ENCODE measurements around the gene PTRH2. TPM values are rescaled to one million over a fixed set of nuclear protein-coding genes. Genes with fewer than 3 reads are reported as not detected.

Gene PTRH2
- total and polyA plus RNA-seq, 2 of the 8 experiments (the other 6 are each of a cell fraction or from before 2014, with no cell fraction given), result 39.4 to 43.2 TPM

- Histone ChIP-seq H3K9ac (replicated peaks in 1 of 4; ENCODE audit: extremely low read depth in 1 of 4, low read depth in 3 of 4, low read length in 3 of 4) (no peak overlapping the region), H3K27ac (ENCODE audit: low read depth, low read length) (no peak overlapping the region), H3K4me3 (ENCODE audit: extremely low read depth in 1 of 4, insufficient read depth in 2 of 4, low read depth in 3 of 4, low read length in 4 of 4) (no peak overlapping the region), H3K27me3 (replicated peaks in 1 of 4; ENCODE audit: control insufficient read depth in 3 of 4, extremely low read depth in 1 of 4, insufficient read depth in 3 of 4, low read length in 3 of 4) (no peaks in the 10 kb centered on the region), H4K5ac (ENCODE audit: insufficient read length, low read depth, low read length) (no peak overlapping the region), H3K23me2 (ENCODE audit: low read depth, low read length) (no peaks in the 10 kb centered on the region), H3K79me2 (ENCODE audit: control insufficient read depth in 1 of 2, insufficient read depth in 2 of 2, low read length in 2 of 2) (no peaks in the 10 kb centered on the region), H2BK5ac (ENCODE audit: low read depth, low read length) (no peak overlapping the region), H2AFZ (ENCODE audit: low read length) (no peak overlapping the region), H4K8ac (ENCODE audit: extremely low read depth, insufficient read depth, low read length) (no peak overlapping the region), H2BK20ac (ENCODE audit: low read length) (no peak overlapping the region), H3K4ac (replicated peaks; ENCODE audit: insufficient read length, low read depth, low read length) (no peak overlapping the region), H3K56ac (replicated peaks; ENCODE audit: insufficient read length, low read depth, low read length) (no peak overlapping the region), H3K14ac (ENCODE audit: insufficient read length) (no peak overlapping the region), H3K18ac (ENCODE audit: extremely low read depth, low read length) (no peak overlapping the region), H4K91ac (replicated peaks; ENCODE audit: insufficient read length, low read length) (no peak overlapping the region), H3K4me2 (ENCODE audit: insufficient read depth in 1 of 2, low read depth in 2 of 2, low read length in 2 of 2) (no peak overlapping the region), H2BK120ac (replicated peaks; ENCODE audit: low read depth, low read length) (no peak overlapping the region), H2AK5ac (ENCODE audit: low read depth, low read length) (no peak overlapping the region), H3K23ac (ENCODE audit: insufficient read length) (no peak overlapping the region), H3K9me3 (ENCODE audit: insufficient read depth in 2 of 2, low read depth in 1 of 2, low read length in 1 of 2) (no peaks in the 10 kb centered on the region), H2BK12ac (ENCODE audit: low read depth, low read length) (no peak overlapping the region), H3K36me3 (ENCODE audit: control insufficient read depth in 2 of 4, insufficient read depth in 4 of 4, low read length in 3 of 4) (peaks cover 16 to 89% (median 50%) of the 10 kb centered on the region in 4 experiments), H3K79me1 (ENCODE audit: low read depth, low read length) (no peaks in the 10 kb centered on the region), H3K4me1 (replicated peaks in 1 of 4; ENCODE audit: control insufficient read depth in 3 of 4, insufficient read depth in 4 of 4, low read length in 3 of 4) (no peaks in the 10 kb centered on the region), H2BK15ac (ENCODE audit: low read length) (no peak overlapping the region), H4K20me1 (replicated peaks in 1 of 2; ENCODE audit: control insufficient read depth in 1 of 2, insufficient read depth in 2 of 2, low read length in 2 of 2) (peaks cover 0 to 2% of the 10 kb centered on the region in 2 experiments)
- FAIRE-seq (no peak), DNase-seq (ENCODE audit: low read depth in 1 of 2, low spot score in 2 of 2) (no peak)
- POLR2A ChIA-PET (ENCODE audit: partially characterized antibody), result interaction anchor here (0.5 to 1.7 kb wide), 4 partner anchors 27 to 1048 kb away, joined by 3 to 4 read pairs (median 3); no protein-coding TSS in a partner anchor
- no peak for TF ChIP-seq RFX5 (IDR thresholded peaks at IDR 0.05; ENCODE audit: borderline replicate concordance, low read depth, low read length)
- CTCF ChIA-PET (ENCODE audit: partially characterized antibody), result no interaction called here
- 86% methylated on average over 1 of the region's 1 CpG; no CpG with 5 or more reads in 1 of the 2 experiments for WGBS, 2 experiments (ENCODE audit: extremely low coverage in 1 of 2, insufficient coverage in 1 of 2, insufficient read length in 1 of 2, insufficient replicate concordance in 2 of 2, low coverage in 1 of 2, low lambda C conversion rate in 2 of 2, missing lambda C conversion rate in 1 of 2)
Observed at GRCh38 chr17:59669411-59669810, 37.8 kb downstream of the PTRH2 start.

Measured in H1 (cell line).